Left ventricle myocardium inferior (tissue), 1 donor: ENCODE results near the gene ANKRD10. TPM values are rescaled to one million over a fixed set of nuclear protein-coding genes. Genes with fewer than 3 reads are reported as not detected.

ENCODE experiments used
- DNase-seq: peaks from one replicate; pipeline ENCODE4 v3.0.0-alpha.2; 2020
- H3K27ac ChIP-seq: fragments of 200-600 bp; replicated peaks from 2 replicates; pipeline ENCODE4 v1.8.0; 2021
- H3K27me3 ChIP-seq: fragments of 200-600 bp; 2 replicates; pipeline ENCODE4 v1.8.0; 2021; ENCODE audit warnings: low read depth
- H3K36me3 ChIP-seq: fragments of 200-600 bp; 2 replicates; pipeline ENCODE4 v1.8.0; 2021
- H3K4me1 ChIP-seq: fragments of 200-600 bp; 2 replicates; pipeline ENCODE4 v1.8.0; 2021
- H3K4me3 ChIP-seq: fragments of 200-600 bp; 2 replicates; pipeline ENCODE4 v1.8.0; 2021; ENCODE audit warnings: mild to moderate bottlenecking, moderate library complexity
- H3K9me3 ChIP-seq: fragments of 200-600 bp; replicated peaks from 2 replicates; pipeline ENCODE4 v1.8.0; 2021
- intact Hi-C: fragments of 100-400 bp; cut with micrococcal nuclease; formaldehyde crosslinking; loops from one replicate; pipeline ENCODE4 v1.11.0; 2022
- total RNA-seq: library from RNA; stranded (reverse); fragmentation: NEBNext Ultra II Directional; extraction: Animal tissue kit (Norgen Biotek cat#: 25700); gene quantifications from one replicate; pipeline ENCODE4 v1.2.1, GENCODE V29; 2021
- TF ChIP-seq, protein P1 (sequence below): fragments of 200-600 bp; IDR thresholded peaks from 2 replicates; pipeline ENCODE4 v1.8.0; 2021; ENCODE audit warnings: antibody characterized with exemption, mild to moderate bottlenecking, borderline replicate concordance
- donor health status: DM: no; HTN: yes; CAD: no; lungs with severe emphysema.

Gene ANKRD10
- total RNA-seq, 1 donor from 2014 or later: 45.9 TPM

DNA sequence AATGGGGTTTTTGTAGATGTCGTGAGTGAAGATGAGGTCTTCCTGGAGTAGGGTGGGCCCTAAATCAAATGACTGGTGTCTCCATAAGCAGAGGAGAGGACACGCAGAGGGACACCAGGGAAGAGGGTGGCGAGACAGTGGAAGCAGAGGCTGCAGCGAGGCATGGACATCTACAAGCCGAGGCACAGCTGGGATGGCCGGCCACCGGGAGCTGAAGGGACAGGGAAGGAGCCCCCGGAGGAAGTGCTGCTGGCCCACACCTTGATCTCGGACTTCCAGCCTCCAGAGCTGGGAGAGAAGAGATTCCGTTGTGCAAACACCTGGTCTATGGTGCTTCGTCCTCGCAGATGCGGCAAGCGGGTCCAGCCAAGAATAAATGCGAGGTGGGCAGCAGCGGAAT lies 84.5 kb downstream of the ANKRD10 start:
- Histone ChIP-seq H3K4me3 (no peak overlapping the region), H3K27ac (no peak overlapping the region), H3K9me3 (no peaks in the 10 kb centered on the region), H3K36me3 (no peaks in the 10 kb centered on the region), H3K4me1 (no peaks in the 10 kb centered on the region), H3K27me3 (peaks cover 47% of the 10 kb centered on the region)
- intact Hi-C loops: no loop called here
- TF ChIP-seq, protein P1, sequence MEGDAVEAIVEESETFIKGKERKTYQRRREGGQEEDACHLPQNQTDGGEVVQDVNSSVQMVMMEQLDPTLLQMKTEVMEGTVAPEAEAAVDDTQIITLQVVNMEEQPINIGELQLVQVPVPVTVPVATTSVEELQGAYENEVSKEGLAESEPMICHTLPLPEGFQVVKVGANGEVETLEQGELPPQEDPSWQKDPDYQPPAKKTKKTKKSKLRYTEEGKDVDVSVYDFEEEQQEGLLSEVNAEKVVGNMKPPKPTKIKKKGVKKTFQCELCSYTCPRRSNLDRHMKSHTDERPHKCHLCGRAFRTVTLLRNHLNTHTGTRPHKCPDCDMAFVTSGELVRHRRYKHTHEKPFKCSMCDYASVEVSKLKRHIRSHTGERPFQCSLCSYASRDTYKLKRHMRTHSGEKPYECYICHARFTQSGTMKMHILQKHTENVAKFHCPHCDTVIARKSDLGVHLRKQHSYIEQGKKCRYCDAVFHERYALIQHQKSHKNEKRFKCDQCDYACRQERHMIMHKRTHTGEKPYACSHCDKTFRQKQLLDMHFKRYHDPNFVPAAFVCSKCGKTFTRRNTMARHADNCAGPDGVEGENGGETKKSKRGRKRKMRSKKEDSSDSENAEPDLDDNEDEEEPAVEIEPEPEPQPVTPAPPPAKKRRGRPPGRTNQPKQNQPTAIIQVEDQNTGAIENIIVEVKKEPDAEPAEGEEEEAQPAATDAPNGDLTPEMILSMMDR: no peak
- DNase-seq: no peak

DNA sequence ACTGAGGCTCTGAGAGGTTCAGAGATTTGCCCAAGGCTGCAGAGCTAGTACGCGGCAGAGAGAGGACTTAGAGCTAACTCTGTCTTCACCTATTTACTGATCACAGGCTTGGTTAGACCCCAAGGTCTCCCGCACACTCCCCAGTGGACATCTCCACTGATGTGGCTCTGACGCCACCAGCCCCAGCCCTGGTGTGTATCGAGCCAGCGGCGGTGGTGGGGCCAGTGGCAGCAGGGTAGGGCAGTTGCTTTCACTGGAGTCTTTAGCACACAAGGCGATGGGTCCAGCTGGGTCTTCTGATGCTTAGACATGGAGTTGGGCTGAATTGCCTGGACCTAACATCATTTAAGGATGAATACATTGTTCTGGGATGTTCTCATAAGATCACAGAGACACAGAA lies 85.4 kb downstream of the ANKRD10 start:
- Histone ChIP-seq H3K27me3 (peaks cover 47% of the 10 kb centered on the region), H3K4me1 (no peaks in the 10 kb centered on the region), H3K27ac (no peak overlapping the region), H3K4me3 (no peak overlapping the region), H3K9me3 (no peaks in the 10 kb centered on the region), H3K36me3 (no peaks in the 10 kb centered on the region)
- DNase-seq: no peak
- TF ChIP-seq, protein P1: no peak
- intact Hi-C loops: no loop called here

DNA sequence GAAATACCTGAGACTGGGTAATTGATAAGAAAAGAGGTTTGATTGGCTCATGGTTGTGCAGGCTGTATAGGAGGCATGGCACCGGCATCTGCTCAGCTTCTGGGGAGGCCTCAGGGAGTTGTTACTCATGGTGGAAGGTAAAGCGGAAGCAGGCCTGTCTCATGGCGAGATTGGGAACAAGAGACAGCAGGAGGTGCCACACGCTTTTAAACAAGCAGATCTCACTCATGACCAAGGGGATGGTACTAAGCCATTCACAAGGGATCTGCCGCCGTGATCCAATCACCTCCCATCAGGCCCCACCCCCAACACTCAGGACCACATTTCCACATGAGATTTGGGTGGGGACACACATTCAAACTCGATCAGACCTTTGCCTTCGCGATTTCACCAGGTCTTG lies 86.2 kb downstream of the ANKRD10 start:
- intact Hi-C loops: no loop called here
- Histone ChIP-seq H3K9me3 (no peaks in the 10 kb centered on the region), H3K27ac (no peak overlapping the region), H3K27me3 (peaks cover 46% of the 10 kb centered on the region), H3K4me3 (no peak overlapping the region), H3K36me3 (no peaks in the 10 kb centered on the region), H3K4me1 (no peaks in the 10 kb centered on the region)
- DNase-seq: no peak
- TF ChIP-seq, protein P1: no peak

Other genes starting within 250 kb of the ANKRD10 start
- gene CARS2, start 209.0 kb downstream of the ANKRD10 start, total RNA-seq: 52.8 TPM
- gene ING1, start 201.4 kb downstream of the ANKRD10 start, total RNA-seq: 6.9 TPM
- gene ARHGEF7, start 200.2 kb upstream of the ANKRD10 start, total RNA-seq: 35.9 TPM